Measurements from ENCODE around the gene KRT3.

DNA sequence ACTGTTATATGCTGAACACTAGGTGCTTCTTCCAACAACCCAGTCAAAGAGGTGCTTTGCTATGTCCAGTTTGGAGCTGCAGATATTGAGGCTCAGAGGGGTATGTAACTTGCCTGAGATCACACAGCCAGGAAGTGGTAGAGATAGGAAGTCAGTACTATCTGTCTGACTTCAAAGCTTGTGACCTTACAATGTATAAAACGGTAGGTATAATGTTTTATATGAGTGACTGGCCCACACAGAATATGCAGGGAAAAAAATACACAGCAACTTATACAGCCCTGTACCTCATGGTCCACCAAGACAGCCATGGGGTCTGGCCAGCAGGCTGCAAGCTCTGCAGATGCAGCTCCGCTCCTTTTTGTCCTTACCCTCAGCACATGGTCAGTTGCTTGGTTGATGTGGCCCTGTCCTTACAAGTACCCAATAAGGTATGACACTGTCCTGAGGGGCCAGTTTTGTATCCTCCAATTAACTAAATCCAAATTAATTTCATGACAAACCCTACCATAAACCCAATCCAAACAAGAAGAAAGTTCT, 21.9 kb upstream of the KRT3 start:
- TF ChIP-seq, protein P1, sequence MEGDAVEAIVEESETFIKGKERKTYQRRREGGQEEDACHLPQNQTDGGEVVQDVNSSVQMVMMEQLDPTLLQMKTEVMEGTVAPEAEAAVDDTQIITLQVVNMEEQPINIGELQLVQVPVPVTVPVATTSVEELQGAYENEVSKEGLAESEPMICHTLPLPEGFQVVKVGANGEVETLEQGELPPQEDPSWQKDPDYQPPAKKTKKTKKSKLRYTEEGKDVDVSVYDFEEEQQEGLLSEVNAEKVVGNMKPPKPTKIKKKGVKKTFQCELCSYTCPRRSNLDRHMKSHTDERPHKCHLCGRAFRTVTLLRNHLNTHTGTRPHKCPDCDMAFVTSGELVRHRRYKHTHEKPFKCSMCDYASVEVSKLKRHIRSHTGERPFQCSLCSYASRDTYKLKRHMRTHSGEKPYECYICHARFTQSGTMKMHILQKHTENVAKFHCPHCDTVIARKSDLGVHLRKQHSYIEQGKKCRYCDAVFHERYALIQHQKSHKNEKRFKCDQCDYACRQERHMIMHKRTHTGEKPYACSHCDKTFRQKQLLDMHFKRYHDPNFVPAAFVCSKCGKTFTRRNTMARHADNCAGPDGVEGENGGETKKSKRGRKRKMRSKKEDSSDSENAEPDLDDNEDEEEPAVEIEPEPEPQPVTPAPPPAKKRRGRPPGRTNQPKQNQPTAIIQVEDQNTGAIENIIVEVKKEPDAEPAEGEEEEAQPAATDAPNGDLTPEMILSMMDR (IDR thresholded peaks at IDR 0.05; ENCODE audit: borderline replicate concordance, extremely low read depth, low read length, poor library complexity, severe bottlenecking), result no peak
- no peak for TF ChIP-seq EZH2 (IDR thresholded peaks at IDR 0.05; ENCODE audit: borderline replicate concordance, low read depth, low read length, severe bottlenecking)
